Measurements from ENCODE around the gene AKR1D1. TPM values are rescaled to one million over a fixed set of nuclear protein-coding genes. Genes with fewer than 3 reads are reported as not detected.
A peak's percentile ranks its signal among the peaks of the same experiment; 100 is the strongest.

The AKR1D1 gene
- total and polyA plus RNA-seq, 3 donors from 2014 or later: 0.87 to 6.9 (median 1.3) TPM

DNA sequence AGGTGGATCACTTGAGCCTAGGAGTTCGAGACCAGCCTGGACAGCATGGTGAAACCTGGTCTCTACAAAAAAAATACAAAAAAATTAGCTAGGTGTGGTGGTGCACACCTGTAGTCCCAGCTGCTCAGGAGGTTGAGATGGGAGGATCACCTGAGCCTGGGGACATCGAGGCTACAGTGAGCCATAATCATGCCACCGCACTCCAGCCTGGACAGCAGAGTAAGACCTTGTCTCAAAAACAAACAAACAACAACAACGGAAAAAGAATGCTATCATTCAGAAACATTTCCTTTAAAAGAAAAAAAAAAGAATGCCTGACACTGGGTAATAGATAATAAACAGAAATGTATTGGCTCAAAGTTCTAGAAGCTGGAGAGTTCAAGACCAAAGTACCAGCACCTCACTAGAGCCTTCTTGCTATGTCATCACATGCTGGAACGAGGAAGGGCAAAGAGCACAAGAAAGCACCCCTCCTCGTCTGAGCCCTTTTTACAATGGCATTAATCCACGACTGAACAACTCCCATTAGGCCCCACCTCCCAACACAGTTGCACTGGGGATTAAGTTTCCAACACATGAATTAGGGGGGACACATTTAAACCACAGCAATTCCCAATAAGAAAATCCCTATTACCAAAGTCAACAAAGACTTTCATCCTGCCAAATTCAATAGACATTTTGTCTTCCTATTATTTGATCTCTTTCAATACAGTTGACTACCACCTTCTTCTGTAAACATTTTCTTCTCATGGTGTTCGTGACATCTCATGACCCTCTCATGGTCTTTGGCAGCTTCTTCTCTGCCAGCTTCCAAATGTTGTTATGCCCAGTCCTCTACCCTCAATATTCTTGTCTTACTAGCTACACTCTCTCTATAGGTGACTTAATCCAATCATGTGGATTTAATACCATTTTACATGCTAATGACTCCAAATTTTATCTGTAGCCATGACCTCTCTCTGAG, 20.0 kb downstream of the AKR1D1 start:
- no peak for DNase-seq
- no peak overlapping the region for H3K4me3 ChIP-seq
- H3K36me3 ChIP-seq (ENCODE audit: low read depth, missing control alignments): no peaks in the 10 kb centered on the region
- H3K4me1 ChIP-seq: no peaks in the 10 kb centered on the region
- 89 to 90% methylated on average over 8 of the region's 8 CpGs for WGBS, 2 donors
- intact Hi-C loops (cut with DNase I; ENCODE audit: low total_unique reads): no loop called here
- no peak overlapping the region for H3K27ac ChIP-seq
- no peaks in the 10 kb centered on the region for H3K9me3 ChIP-seq
- no peaks in the 10 kb centered on the region for H3K27me3 ChIP-seq
- TF ChIP-seq, protein P1, sequence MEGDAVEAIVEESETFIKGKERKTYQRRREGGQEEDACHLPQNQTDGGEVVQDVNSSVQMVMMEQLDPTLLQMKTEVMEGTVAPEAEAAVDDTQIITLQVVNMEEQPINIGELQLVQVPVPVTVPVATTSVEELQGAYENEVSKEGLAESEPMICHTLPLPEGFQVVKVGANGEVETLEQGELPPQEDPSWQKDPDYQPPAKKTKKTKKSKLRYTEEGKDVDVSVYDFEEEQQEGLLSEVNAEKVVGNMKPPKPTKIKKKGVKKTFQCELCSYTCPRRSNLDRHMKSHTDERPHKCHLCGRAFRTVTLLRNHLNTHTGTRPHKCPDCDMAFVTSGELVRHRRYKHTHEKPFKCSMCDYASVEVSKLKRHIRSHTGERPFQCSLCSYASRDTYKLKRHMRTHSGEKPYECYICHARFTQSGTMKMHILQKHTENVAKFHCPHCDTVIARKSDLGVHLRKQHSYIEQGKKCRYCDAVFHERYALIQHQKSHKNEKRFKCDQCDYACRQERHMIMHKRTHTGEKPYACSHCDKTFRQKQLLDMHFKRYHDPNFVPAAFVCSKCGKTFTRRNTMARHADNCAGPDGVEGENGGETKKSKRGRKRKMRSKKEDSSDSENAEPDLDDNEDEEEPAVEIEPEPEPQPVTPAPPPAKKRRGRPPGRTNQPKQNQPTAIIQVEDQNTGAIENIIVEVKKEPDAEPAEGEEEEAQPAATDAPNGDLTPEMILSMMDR (IDR thresholded peaks at IDR 0.05): no peak
- TF ChIP-seq POLR2A (IDR thresholded peaks at IDR 0.05): no peak

DNA sequence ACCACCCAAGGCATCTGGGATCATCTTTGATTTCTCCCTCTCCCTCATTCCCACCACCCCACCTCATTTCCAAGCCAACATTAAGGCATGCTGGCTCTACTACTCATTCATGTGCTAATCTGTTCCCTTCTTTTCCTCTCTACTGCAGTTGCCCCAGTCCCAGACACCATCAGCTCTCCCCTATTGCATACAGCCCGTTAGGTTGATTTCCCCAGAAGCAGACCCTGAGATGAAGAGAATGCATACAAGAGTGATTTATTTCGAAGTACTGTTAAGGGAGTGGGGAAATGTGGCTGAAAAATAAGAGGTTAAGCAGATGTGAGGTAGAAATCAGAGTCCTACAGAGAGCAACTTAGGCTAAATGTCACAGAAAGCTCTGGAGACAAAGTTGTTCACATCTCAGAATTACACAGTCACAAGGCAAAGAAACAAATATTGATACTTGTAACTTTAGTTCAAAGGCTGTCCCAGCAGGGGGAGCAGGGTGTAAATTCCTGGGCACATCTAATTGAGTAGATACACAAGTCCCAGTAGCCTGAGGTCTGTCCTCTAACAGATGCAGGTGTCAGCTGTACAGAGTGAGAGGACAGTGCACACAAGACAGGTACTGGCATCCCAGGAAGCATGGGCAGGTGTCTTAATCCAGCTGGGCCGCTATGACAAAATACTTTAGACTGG, 20.9 kb downstream of the AKR1D1 start:
- Histone ChIP-seq H3K36me3 (ENCODE audit: low read depth, missing control alignments) (no peaks in the 10 kb centered on the region), H3K27me3 (no peaks in the 10 kb centered on the region), H3K4me1 (no peaks in the 10 kb centered on the region), H3K9me3 (no peaks in the 10 kb centered on the region), H3K27ac (no peak overlapping the region), H3K4me3 (no peak overlapping the region)
- intact Hi-C loops (cut with DNase I; ENCODE audit: low total_unique reads): no loop called here
- DNase-seq: peak; percentile 75
- TF ChIP-seq POLR2A (IDR thresholded peaks at IDR 0.05): no peak
- TF ChIP-seq, protein P1 (IDR thresholded peaks at IDR 0.05): peak in 2 of 3 experiments; percentile 15 to 22
- WGBS, 2 donors: 88 to 98% methylated on average over 3 of the region's 3 CpGs

DNA sequence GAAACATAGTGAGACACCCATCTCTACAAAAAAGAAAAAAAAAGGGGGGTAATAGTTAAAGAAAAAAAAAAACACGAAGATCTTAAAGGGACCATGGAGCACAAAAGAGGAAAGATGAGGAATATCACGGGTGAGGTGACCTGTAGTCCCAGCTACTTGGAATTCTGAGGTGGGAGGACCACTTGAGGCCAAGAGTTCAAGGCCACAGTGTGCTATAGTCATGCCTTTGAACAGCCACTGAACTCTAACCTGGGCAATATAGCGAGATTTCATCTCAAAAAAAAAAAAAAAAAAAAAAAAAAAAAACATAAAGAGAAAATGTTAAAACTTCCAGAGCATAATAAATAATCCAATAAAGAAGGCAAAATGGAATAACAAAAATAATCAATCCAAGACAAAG, 23.6 kb downstream of the AKR1D1 start:
- Histone ChIP-seq H3K27me3 (no peaks in the 10 kb centered on the region), H3K27ac (no peak overlapping the region), H3K4me1 (no peaks in the 10 kb centered on the region), H3K4me3 (no peak overlapping the region), H3K9me3 (no peaks in the 10 kb centered on the region), H3K36me3 (ENCODE audit: low read depth, missing control alignments) (no peaks in the 10 kb centered on the region)
- no peak for DNase-seq
- TF ChIP-seq POLR2A (IDR thresholded peaks at IDR 0.05): no peak
- TF ChIP-seq, protein P1 (IDR thresholded peaks at IDR 0.05): no peak
- 52 to 79% methylated on average over 3 of the region's 3 CpGs for WGBS, 2 donors
- intact Hi-C loops (cut with DNase I; ENCODE audit: low total_unique reads): no loop called here

DNA sequence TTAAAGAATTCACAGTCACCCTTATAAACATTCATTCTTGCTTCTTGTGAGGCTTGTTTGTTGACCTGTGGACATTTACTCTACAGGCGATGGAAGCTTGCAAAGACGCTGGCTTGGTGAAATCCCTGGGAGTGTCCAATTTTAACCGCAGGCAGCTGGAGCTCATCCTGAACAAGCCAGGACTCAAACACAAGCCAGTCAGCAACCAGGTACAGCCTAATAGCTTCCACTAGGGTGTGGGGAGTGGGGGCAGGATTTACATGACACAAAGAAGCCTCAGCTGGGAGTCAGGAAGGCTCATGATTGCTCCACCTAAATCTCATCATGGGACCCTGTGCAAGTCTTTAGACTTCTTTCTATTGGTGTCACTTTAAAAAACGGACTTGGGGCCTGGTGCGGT, 29.0 kb downstream of the AKR1D1 start:
- WGBS, 2 donors: 80 to 96% methylated on average over 5 of the region's 5 CpGs
- Histone ChIP-seq H3K9me3 (no peaks in the 10 kb centered on the region), H3K27me3 (no peaks in the 10 kb centered on the region), H3K36me3 (ENCODE audit: low read depth, missing control alignments) (no peaks in the 10 kb centered on the region), H3K4me1 (no peaks in the 10 kb centered on the region), H3K27ac (no peak overlapping the region), H3K4me3 (no peak overlapping the region)
- intact Hi-C loops (cut with DNase I; ENCODE audit: low total_unique reads): no loop called here
- TF ChIP-seq POLR2A (IDR thresholded peaks at IDR 0.05): no peak
- TF ChIP-seq, protein P1 (IDR thresholded peaks at IDR 0.05): no peak
- DNase-seq: no peak
